ENCODE measurements around the gene KIF5A. TPM values are rescaled to one million over a fixed set of nuclear protein-coding genes. Genes with fewer than 3 reads are reported as not detected.
A peak's percentile ranks its signal among the peaks of the same experiment; 100 is the strongest.

Gene KIF5A
- total RNA-seq, 1 donor from 2014 or later = 0.46 TPM

- no peaks in the 10 kb centered on the region for H3K9me3 Mint-ChIP-seq (ENCODE audit: unreplicated experiment)
- no peak for TF ChIP-seq CTCF (IDR thresholded peaks at IDR 0.05; ENCODE audit: unreplicated experiment)
- H3K27me3 Mint-ChIP-seq (ENCODE audit: unreplicated experiment) = peaks cover 16% of the 10 kb centered on the region
- H3K36me3 Mint-ChIP-seq (ENCODE audit: low read depth, unreplicated experiment) = peaks cover 23% of the 10 kb centered on the region
- no peak overlapping the region for H3K27ac Mint-ChIP-seq (ENCODE audit: unreplicated experiment)
- H3K4me3 Mint-ChIP-seq (ENCODE audit: unreplicated experiment) = peak overlapping the region; percentile 93
- no peak for DNase-seq (ENCODE audit: low spot score)
- peaks cover 20% of the 10 kb centered on the region for H3K4me1 Mint-ChIP-seq (ENCODE audit: unreplicated experiment)
Measured at GRCh38 chr12:57606399-57606798, 56.6 kb downstream of the KIF5A start.

DNA sequence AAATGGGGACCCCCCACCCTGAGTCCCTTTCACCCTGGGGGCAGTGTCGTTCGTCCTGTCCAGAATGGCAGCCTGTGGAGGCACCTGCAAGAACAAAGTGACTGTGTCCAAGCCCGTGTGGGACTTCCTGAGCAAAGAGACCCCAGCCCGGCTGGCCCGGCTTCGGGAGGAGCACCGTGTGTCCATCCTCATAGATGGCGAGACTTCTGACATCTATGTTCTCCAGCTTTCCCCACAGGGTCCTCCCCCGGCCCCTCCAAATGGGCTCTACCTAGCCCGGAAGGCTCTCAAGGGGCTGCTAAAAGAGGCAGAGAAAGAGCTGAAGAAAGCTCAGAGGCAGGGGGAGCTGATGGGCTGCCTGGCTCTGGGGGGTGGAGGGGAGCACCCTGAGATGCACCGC is 57.0 kb downstream of the KIF5A start:
- H3K27ac Mint-ChIP-seq (ENCODE audit: unreplicated experiment) = no peak overlapping the region
- TF ChIP-seq CTCF (IDR thresholded peaks at IDR 0.05; ENCODE audit: unreplicated experiment) = no peak
- peaks cover 20% of the 10 kb centered on the region for H3K4me1 Mint-ChIP-seq (ENCODE audit: unreplicated experiment)
- DNase-seq (ENCODE audit: low spot score) = no peak
- peak overlapping the region; percentile 93 for H3K4me3 Mint-ChIP-seq (ENCODE audit: unreplicated experiment)
- H3K36me3 Mint-ChIP-seq (ENCODE audit: low read depth, unreplicated experiment) = peaks cover 19% of the 10 kb centered on the region
- H3K27me3 Mint-ChIP-seq (ENCODE audit: unreplicated experiment) = peaks cover 16% of the 10 kb centered on the region
- H3K9me3 Mint-ChIP-seq (ENCODE audit: unreplicated experiment) = no peaks in the 10 kb centered on the region

GRCh38 chr12:57607958-57608663 is 58.3 kb downstream of the KIF5A start:
- Mint-ChIP-seq H3K9me3 (ENCODE audit: unreplicated experiment) (no peaks in the 10 kb centered on the region), H3K36me3 (ENCODE audit: low read depth, unreplicated experiment) (peaks cover 12% of the 10 kb centered on the region), H3K4me1 (ENCODE audit: unreplicated experiment) (peaks cover 18% of the 10 kb centered on the region), H3K27me3 (ENCODE audit: unreplicated experiment) (peaks cover 12% of the 10 kb centered on the region), H3K27ac (ENCODE audit: unreplicated experiment) (peak overlapping the region; percentile 45), H3K4me3 (ENCODE audit: unreplicated experiment) (peak overlapping the region; percentile 58)
- TF ChIP-seq CTCF (IDR thresholded peaks at IDR 0.05; ENCODE audit: unreplicated experiment) = no peak
- no peak for DNase-seq (ENCODE audit: low spot score)

- no peak for DNase-seq (ENCODE audit: low spot score)
- no peak for TF ChIP-seq CTCF (IDR thresholded peaks at IDR 0.05; ENCODE audit: unreplicated experiment)
- Mint-ChIP-seq H3K27me3 (ENCODE audit: unreplicated experiment) (peaks cover 9% of the 10 kb centered on the region), H3K4me3 (ENCODE audit: unreplicated experiment) (peak overlapping the region; percentile 42), H3K9me3 (ENCODE audit: unreplicated experiment) (no peaks in the 10 kb centered on the region), H3K36me3 (ENCODE audit: low read depth, unreplicated experiment) (peaks cover 15% of the 10 kb centered on the region), H3K4me1 (ENCODE audit: unreplicated experiment) (peaks cover 9% of the 10 kb centered on the region), H3K27ac (ENCODE audit: unreplicated experiment) (peak overlapping the region; percentile 9)
Measured at GRCh38 chr12:57609101-57609780, 59.4 kb downstream of the KIF5A start.
